HG03442 (cell line): ENCODE data around the gene RHCE.
"Not testable (repeated sequence)": the region's sequence is repeated elsewhere in the genome, so short reads cannot be mapped to it uniquely, and the experiment has no call there.

ENCODE experiments used
- ATAC-seq: cut with Tn5 transposase; IDR thresholded peaks from one replicate; pipeline ENCODE4 v1.9.1; 2021; ENCODE audit warnings: mild to moderate bottlenecking, moderate library complexity; ENCODE audit not compliant: unreplicated experiment

RHCE gene

DNA sequence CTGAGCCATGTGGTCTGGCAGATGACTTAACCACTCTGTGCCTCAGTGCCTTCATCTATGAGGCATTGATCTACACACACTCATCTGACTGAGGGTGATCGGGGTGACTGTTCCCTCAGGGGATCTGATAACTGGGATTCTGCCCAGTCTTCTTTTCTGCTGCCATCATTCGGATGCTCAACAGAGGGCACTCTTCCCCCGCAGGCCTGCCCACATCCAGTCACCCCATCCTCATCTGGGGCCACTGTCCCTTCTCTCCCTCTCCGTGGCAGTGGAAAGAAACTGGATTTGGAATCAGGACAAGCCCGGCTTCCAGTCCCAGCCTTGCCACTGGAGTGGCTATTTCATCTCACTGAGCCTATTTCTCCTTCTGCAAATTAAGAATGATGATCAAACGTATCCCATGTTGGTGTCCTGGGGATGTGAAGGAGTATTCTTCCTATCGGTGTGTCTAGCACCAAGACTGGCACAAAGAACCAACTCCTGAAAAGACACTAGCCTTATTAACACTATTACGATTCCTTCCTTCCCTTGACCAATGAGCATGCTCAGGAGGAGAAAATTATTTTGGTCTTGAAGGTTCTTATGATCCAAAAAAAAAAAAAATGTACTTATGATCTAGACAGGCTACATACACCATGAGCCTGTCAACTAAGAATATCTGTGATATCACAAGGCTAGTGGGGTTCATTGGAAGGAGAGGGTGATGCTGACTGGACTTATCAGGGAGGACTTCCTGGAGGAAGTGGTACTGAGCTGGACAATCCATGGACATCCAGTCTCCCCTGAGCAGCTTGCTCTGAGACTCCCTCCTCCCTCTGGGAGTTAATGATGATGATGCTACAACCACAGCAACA is 17.4 kb downstream of the RHCE start:
- ATAC-seq, result not testable (repeated sequence)

DNA sequence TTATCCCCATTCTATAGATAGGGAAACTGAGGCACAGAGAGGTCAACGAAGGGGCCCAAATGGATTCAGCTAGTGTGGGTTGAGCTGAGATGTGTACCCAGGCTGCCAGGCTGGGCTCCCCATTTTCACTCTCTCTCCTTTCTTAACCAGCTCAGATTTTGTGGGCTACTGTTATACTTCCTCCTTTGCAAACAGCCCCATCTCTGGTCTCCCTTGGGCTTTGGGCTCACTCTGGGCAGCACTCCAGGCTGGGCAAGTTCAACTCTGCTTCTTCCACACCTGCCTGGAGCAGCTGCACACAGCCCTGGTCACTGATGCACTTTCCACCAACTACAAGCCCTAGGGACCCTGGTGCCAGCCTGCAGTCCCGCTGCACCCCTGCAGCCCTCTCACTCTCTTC is 22.5 kb downstream of the RHCE start:
- ATAC-seq, result not testable (repeated sequence)

GRCh38 chr1:25397549-25397948 is 23.1 kb downstream of the RHCE start:
- not testable (repeated sequence) for ATAC-seq

GRCh38 chr1:25392841-25393240 is 27.8 kb downstream of the RHCE start:
- ATAC-seq, result no peak

DNA sequence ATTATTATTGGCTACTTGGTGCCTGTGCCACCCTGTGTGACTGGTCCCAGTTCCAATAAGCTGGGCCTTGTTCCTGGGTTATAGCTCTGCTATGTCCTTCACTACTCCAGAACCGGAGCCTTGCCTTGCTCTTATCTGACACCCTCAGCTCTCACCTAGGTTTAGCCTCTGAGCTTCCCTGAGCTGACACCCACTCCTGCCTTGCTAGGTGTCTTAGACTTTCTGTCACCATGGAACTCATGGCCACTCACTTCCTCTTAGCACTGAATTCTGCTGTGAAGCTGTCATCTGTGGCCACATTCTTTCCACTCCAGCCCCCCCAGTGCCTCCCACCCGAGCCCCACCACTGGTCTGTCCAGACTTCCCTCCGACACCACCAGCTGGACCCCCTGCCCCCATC is 30.9 kb downstream of the RHCE start:
- ATAC-seq, result not testable (repeated sequence)

DNA sequence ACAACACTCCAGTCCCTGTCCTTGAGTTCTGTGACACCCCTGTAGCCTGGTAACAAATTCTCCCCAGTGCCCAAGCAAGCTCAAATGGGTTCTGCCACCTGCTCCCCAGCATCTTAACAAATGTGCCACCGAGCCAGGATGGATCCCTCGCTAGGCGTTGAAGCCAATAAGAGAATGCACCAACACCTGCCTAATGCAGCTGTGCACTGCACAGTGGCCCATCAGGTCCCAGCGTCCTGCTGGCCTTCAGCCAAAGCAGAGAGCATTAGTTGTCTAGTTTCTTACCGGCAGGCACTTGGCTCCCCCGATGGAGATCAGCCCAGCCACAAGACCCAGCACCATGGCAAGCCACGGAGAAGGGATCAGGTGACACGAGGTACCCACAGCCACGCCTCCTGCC is 31.9 kb downstream of the RHCE start:
- ATAC-seq, result not testable (repeated sequence)

DNA sequence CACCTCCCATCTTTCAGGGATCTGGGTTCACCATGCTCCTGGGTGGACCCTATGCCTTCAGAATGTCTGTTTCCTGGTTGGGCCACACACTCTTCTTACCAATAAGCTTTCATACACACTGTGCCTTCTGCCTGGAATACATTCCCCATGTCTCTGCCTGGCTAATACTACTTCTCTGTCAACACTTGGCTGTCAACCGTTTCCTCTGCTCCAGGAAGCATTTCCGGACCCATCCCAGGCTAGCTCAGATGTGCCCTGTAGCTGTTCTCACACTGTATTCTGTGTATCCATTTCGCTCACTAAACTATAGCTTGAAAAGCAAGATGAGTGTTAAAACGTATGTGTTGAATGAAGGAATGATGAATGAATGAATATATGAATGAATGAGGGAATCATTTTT is 33.5 kb downstream of the RHCE start:
- not testable (repeated sequence) for ATAC-seq

- not testable (repeated sequence) for ATAC-seq
Observed at GRCh38 chr1:25383875-25384274, 36.8 kb downstream of the RHCE start.

GRCh38 chr1:25383090-25383489 is 37.5 kb downstream of the RHCE start:
- ATAC-seq, result not testable (repeated sequence)

DNA sequence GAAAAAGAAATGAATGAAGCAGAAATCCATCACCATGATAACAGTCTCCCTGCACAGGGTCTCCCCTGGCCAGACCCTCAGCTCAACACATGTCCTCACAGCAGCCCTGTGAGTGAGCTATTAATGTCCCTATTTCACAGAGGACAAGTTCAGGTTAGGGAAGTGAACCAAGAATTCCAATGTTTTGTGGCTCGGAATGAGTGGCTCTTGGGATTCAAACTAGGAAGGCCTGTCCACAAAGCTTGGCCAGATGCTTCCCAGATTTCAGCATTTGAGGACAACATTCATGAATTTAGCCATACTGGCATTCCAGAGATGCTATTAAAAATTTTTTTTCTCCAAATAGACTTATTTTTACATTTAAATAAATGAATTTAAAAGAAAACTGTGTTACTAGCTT is 38.1 kb downstream of the RHCE start:
- ATAC-seq, result not testable (repeated sequence)

- not testable (repeated sequence) for ATAC-seq
Observed at GRCh38 chr1:25378367-25378766, 42.3 kb downstream of the RHCE start.

DNA sequence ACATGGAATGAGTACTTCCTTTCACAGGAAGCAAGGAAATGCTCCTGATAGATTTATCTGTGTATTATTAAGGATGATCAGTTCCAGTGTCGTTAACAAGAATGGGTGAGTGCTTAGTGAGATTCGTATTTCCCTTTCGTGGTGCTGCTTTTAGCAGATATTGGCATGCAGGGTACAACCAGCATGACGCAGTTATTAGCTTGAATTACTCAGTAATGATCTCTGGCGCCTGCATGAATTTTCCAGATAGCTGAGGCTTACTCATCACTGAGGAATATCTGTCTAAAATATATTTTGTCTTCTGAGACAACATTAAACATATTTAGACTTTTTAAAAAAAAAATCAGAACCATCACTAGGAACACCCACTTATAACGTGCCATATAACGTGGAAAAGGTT is 48.9 kb downstream of the RHCE start:
- ATAC-seq, result not testable (repeated sequence)

DNA sequence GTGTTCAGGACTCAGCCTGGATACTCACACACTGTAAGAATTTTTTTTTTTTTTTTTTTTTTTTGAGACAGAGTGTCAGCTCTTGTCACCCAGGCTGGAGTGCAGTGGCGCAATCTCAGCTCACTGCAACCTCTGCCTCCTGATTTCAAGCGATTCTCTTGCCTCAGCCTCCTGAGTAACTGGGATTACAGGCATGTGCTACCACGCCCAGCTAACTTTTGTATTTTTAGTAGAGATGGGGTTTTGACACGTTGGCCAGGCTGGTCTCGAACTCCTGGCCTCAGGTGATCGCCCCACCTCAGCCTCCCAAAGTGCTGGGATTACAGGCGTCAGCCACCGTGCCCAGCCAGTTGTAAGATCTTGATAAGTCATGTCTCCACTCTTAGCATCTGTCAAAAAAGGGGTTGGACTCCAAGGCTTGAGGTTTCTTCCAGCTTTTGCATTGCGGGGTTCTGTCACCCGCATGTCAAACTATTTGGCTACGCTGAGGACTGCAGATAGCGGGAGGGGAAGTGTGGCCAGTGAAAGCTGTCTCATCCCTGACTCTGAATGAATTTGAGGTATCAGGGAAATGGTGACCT is 50.8 kb downstream of the RHCE start:
- not testable (repeated sequence) for ATAC-seq

GRCh38 chr1:25369241-25369640 is 51.4 kb downstream of the RHCE start:
- no peak for ATAC-seq

DNA sequence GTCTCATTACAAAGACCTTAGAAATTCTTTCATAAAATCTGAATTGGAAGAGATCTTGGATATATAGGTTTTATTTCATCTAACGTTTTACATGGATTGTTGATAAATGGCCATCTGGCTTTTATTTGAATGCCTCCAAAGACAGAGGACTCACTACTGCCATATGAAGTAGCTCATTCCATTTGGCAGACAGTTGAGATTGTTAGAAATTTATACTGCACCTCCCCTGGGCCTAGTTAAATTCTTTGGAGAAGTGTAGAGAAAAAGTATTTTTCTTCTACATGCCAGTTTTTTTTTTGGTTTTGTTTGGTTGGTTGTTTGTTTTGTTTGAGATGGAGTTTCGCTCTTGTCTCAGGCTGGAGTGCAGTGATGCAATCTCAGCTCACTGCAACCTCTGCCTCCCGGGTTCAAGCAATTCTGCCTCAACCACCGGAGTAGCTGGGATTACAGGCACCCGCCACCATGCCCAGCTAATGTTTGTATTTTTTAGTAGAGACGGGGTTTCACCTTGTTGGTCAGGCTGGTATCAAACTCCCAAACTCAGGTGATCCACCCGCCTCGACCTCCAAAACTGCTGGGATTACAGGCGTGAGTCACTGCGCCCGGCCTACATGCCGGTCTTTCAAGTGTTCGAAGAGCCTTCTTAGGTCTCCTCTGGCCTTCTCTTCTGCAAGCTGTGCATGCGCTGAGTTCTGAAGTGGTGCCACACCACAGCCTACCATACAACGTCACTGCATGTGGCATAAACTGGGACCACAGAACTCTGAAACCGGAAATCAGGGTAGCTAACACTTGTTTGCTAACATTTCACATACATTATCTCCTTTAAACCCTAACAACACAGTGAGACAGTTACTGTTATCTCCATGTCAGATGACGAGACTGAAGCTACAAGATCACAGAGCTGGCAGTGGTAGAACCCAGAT is 57.7 kb downstream of the RHCE start:
- not testable (repeated sequence) for ATAC-seq

- no peak for ATAC-seq
Observed at GRCh38 chr1:25361901-25362300, 58.7 kb downstream of the RHCE start.

DNA sequence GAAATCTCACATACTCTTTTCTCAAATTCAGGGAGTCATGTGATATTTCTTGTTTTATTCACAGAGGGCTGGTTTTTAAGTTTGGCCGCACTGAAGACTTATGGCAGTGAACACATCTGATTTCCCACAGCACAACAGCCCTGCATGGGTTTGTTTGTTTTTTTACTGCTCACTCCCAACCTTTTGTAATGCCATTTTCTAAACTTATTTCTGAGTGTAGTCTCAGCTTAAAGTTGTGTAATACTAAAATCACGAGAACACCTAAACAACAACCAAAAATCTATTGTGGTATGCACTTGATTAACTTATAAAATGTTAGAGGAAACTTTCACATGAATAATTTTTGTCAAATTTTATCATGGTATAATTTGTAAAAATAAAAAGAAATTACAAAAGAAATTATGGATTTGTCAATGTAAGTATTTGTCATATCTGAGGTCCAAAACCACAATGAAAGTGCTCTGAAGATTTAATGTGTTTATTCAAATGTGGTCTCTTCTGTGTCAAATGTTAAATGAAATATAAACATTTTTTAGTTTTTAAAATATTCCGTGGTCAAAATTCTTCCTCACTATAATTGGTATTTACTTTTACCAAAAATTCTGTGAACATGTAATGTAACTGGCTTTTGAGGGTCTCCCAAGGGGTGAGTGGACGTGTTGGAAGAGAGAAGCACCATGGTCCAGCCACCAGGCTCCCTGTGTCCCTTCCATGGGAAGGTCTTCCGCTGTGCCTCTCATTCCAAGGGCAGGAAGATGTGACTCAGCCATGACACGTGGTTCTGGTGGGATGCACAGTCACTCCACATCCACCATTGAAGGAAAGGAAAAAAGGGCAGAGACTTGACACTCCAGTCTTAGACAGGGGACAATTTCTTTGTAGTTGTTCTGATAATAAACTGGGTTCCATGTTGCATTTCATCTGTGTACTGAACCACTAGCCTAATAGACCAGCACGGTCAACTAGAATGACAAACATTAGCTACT is 59.7 kb downstream of the RHCE start:
- no peak for ATAC-seq

DNA sequence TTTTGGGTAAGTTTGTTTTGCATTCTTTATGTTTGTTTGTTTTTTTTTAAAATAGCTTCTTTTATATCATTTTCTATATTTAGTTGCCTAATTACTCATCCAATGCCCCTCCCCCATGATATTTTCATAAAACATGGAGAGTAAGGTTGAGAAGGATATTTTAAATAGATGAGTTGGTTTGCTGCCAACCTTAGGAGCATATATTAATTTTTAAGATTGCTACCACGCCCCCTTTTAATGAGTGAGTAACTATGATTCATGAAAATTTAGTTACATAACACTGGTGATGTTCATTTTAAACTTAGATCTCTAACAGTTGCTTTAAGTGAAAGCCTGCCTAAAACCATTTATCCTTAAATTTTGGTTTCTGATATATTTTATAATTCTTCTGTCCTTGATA is 63.8 kb downstream of the RHCE start:
- no peak for ATAC-seq

DNA sequence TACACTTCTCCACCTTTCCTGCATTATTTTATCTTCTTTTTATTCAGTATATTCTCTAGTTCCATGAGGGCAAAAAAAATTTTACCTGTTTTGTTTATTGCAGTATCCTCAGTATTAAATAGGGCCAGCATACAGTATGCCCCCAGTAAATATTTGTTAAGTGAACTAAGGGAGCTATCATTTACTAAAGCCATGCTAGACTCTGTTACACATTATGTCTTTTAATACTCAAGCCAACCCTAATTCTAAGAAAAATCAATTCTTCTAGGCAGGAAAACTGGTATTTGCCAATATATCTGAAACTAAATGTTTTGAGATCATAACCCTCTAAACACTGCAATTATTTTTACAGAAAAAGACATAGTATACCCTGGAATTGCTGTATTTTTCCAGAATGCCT is 64.2 kb downstream of the RHCE start:
- ATAC-seq, result no peak

DNA sequence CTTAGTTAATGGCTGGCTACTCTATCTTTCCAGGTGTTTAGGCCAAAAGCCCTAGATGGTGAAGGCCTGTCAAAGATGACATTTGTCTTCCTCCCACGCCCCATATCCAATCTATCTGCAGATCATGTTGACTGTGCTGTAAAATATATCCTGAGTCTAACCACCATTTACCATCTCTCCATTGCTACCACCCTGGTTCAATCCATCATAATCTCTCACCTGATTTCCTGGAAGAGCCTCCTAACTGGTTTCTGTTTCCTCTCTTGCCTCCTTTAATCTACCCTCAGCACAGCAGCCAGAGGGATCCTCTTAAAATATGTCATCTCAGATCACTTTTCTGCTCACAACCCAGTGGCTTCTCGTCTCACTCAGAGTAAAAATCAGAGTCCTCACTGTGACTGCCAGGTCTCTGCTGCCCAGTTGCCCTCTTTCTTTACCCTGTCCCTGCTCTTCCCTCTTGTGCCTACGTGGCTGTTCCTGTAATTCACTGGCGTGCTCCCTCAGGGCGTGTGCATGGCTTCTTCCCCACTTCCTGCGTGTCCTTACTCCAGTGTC is 64.7 kb downstream of the RHCE start:
- no peak for ATAC-seq
